GM19328 (cell line): ENCODE data around the gene PPP4R3B.
"Not testable (repeated sequence)": the region's sequence is repeated elsewhere in the genome, so short reads cannot be mapped to it uniquely, and the experiment has no call there.

Experiments used
- ATAC-seq: cut with Tn5 transposase; IDR thresholded peaks from one replicate; pipeline ENCODE4 v1.9.1; 2021; ENCODE audit warnings: mild to moderate bottlenecking, moderate library complexity; ENCODE audit not compliant: unreplicated experiment

PPP4R3B gene

DNA sequence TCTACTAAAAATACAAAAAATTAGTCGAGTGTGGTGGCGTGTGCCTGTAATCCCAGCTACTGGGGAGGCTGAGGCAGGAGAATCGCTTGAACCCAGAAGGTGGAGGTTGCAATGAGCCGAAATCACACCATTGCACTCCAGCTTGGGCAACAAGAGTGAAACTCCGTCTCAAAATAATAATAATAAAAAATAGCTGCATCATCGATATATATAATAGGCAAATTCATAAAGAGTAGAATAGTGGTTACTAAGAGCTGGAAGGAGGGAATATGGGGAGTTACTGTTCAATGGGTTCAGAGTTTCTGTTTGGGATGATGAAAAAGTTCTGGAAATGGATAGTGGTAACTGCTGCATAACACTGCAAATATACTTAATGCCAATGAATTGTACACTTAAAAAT, 20.6 kb downstream of the PPP4R3B start:
- ATAC-seq: not testable (repeated sequence)

DNA sequence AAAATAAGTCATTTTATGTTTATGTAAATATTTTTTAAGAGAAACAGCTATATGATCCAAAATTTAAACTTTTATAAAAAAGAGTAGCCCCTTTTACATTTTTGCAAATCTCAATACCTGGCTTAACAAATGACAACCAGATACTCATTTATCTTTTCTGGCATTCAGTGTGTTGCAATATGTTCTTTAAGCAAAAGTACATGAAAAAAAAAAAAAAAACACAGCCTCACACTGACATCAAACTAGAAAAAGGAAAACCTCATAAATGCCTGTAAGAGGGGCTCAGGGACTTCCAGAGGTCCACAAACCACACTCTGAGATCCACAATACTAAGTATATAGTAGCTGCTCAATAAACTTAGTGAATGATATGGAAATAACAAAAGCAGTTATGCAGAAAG, 21.9 kb downstream of the PPP4R3B start:
- ATAC-seq: no peak

DNA sequence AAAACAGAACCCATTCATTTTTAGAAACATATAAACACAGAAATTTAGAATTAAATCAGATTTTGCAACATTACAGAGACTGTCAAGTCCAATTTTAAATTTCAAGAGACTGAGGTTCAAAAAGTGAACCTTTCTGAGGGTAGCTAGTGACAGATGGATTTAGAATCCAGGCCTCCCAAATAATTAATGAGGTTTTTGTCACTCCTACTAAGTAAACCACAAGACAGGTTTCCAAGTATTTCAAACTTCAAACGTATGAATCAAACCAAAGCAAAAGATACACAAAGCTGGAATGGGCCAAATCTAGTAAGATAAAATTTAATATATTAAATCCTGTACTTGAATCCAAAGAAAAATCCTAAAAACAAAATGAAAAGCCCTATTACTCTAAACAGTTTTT, 25.3 kb downstream of the PPP4R3B start:
- no peak for ATAC-seq

DNA sequence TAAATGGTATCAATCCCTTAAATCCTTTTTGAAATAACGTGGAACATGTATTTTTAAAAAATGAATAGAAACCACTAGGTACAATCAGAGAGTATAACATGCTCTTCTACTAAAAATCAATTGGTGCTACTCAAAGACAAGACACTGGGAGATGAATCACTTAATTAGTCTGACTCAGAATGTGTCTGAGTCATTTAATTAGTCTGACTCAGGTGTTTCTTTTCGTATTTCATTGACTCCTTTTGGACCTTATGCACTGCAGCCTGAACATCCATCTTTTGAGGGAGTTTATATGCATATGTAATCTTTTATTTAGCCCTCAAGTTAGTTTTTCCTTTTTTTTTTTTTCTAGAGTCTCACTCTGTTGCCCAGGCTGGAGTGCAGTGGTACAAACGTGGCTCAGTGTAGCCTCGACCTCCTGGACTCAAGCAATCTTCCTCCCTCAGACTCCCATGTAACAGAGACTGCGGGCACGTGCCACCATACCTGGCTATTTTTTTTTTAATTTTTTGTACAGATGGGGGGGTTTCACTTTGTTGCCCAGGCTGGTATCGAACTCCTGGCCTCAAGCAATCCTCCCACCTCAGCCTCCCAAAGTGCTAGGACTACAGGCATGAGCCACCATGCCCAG, 26.5 kb downstream of the PPP4R3B start:
- ATAC-seq: no peak

DNA sequence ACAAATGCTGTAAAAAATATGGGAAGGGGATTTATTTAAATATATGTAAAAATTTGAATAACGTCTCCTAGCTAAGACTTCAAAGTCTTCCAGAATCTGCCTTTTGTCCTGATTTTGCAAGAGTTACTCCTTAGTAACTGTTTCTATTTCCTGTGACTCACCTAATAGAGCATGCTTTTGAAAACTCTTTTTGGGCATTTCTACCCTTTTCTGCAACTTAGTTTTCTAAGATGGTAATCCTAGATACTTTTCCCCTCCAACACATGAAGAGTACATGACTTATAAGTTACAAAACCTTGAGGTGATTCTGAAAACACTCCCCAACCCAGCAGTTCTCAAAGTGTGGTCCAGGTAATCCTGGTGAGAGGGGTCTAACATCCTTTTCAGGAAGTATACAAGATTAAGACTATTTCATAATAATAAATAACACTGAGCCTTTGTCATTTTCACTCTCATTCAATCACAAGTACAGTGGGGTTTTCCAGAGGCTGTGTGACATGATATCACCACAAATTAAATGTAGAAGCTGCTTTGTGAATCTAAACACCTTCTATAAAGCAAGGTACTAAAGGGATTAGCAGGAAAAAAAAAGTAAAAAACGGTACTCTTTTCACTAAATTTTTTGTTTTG, 31.9 kb downstream of the PPP4R3B start:
- ATAC-seq: no peak

DNA sequence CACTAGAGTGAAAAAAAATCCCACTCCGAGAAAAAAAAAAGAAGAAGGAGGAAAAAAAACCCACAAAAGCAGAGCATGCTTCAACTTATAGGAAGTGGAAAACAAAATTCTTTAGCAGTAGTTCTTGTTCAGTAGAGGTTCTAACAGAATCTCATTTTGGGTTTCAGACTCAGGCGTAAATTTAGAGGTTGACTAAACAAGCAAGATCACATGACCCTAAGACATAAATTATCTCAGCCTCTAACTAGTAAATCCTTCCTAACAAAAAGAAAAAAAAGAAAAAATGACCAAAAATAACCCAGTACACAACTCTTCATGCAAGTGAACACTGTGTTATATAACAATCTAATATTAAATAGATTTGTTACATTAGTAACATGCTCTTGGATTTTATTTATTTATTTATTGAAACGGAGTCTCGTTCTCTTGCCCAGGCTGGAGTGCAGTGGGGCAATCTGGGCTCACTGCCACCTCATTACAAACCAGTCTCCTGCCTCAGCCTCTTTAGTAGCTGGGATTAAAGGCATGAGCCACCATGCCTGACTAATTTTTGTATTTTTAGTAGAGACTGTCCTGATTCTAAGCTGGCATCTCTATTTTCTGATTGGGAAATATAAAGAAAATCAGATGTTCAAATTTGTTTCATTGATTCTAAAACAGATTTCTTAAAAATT, 35.4 kb downstream of the PPP4R3B start:
- no peak for ATAC-seq

DNA sequence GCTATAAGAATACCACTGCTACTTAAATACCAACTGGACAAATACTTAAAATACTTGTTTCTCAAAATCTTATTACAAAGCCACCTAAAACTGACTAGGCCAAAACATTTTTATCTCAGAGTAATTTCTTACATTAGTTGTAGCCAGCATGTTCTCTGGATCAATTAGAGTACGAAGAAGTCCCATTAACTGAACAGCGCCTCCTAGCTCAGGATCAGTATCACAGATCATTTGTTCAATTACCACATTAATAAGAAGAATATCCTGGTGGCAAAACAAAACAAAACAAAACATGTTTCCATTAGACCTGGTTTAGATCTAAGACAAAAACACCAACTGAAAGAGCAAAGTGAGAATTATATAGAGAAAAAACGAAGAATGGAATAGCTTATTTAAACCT, 36.0 kb downstream of the PPP4R3B start:
- no peak for ATAC-seq

DNA sequence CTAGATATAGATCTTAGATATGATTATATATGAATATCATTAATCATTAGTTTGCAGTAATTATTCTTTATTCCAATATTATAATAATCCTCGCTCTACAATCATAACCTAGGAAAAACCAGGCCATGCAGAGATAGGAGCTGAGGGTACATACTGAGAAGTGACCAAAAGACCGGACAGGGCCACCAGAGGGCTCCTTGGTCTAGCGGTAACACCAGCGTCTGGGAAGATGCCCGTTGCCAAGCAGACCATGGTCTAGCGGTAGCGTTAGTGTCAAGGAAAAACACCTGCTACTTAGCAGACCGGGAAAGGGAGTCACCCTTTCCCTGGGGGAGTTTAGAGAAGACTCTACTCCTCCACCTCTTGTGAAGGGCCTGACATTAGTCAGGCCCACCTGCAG, 48.4 kb downstream of the PPP4R3B start:
- ATAC-seq: not testable (repeated sequence)

DNA sequence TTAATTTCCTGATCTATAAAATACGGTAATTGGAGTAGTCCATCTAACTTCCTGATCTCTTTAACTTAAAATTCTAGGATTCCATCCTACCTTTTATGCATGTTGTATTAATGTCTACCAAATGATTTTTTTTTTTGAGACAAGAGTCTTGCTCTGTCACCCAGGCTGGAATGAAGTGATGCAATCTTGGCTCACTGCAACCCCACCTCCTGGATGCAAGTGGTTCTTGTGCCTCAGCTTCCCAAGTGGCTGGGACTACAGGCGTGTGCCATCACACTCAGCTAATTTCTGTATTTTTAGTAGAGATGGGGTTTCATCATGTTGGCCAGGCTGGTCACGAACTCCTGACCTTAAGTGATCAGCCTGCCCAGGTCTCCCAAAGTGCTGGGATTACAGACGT, 50.1 kb downstream of the PPP4R3B start:
- ATAC-seq: no peak

DNA sequence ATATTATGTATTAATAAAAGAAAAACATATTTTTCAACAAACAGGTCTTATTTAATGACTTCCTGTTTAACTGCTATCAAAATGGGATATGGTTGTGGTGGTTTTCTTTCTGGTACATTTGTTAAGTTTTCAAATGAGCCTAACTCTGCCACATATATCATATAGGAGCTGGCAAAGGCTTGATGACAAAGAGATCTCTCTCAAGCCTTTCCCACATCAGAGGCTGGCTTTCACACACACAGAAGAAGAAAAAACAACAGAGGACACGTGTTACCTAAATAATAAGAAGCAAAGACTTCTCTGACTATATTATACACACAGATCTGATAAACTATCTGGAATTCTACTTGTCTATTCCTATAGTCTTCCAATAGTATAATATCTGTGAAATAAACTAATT, 51.8 kb downstream of the PPP4R3B start:
- ATAC-seq: no peak

DNA sequence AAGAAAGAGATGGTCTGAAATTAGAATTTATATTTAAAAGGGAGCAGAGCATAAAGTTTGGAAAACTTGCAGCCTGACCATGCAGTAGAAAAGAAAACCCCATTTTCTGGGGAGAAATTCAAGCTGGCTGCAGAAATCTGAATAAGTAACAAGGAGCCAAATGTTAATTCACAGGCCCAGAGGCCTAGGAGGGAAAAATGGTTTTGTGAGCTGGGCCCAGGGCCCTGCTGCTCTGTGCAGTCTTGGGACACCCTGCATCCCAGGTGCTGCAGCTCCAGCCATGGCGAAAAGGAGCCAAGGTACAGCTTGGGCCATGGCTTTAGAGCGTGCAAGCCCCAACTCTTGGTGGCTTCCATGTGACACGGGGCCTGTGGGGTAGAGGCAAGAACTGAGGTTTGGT, 56.6 kb downstream of the PPP4R3B start:
- ATAC-seq: no peak

DNA sequence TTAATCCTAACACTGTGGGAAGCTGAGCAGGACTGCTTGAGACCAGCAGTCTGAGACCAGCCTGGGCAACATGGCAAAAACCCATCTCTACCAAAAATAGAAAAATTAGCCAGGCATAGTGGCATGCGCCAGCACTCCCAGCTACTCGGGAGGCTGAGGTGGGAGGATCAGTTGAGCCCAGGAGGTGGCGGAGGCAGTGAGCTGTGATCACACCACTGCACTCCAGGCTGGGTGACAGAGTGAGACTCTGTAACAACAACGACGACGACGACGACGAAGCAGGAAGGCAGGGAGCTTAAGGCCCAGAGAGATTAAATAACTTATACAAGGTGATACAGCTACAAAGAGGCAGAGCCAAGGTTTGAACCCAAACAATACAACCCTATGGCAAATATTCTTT, 60.6 kb downstream of the PPP4R3B start:
- no peak for ATAC-seq

DNA sequence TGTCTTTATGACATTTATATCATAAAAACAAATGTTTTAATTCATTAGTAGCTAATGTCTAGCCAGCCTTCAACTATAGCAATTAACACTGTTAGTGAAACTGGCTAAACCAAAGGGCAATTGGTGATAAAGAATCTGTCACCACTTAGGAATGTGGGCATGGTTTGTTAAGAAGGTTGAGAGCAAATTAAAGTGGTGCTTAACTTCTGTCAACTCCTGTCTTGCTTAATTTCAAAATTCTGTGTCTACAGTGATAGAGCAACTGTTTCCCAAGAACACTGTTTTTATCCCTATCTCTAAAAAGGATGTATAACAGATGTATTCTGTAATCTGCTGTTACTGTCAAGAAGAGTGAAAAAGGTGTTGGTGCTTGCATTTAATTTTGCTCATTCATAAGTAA, 61.4 kb downstream of the PPP4R3B start:
- ATAC-seq: no peak

DNA sequence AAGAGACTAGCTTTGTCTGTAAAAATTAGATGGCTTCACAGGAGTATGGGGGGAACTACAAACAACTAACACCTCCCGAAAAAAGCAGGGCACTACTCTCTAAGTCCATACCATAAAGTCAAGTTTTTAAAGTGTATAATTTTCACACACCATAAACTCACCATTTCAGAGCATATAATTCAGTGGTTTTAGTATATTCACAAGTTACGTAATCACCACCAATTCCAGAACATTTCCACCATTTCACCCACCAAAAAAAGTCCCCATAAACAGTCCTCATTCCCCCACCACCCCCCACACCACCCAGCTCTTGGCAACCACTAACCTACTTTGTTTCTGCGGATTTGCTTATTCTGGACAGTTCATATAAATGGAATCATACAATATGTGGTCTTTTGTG, 64.1 kb downstream of the PPP4R3B start:
- no peak for ATAC-seq

DNA sequence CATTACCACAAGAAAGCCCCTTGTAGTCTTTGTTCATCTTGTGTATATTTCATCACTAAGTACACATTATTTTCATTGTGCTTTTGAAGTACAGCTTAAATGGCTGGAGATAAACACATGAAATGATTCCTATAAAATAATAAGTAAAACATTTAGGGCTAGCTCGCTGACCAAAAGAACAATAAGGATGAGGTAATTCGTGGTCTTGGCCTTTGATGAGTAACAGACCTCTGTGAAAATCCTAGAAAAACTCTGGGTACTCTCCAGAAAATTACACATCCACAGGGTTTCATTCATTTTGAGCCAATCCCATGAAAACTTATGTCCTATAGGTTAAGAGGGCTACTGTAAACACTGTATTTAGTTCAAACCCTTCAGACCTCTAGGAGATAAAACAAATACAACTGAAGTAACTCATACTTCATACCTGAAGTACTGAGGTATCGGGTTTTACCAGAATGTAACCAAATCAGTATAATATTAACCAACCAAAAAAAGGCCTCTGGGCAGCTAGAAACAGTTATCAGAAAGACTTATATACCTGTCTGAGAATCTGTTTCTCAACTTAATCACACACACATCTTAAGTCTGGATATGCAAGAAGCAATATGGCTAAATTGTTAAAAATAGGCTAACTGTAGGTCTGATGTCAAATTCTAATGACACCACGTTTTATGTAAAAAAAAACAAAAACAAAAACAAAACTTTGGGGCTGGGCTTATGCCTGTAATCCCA, 66.9 kb downstream of the PPP4R3B start:
- ATAC-seq: no peak

DNA sequence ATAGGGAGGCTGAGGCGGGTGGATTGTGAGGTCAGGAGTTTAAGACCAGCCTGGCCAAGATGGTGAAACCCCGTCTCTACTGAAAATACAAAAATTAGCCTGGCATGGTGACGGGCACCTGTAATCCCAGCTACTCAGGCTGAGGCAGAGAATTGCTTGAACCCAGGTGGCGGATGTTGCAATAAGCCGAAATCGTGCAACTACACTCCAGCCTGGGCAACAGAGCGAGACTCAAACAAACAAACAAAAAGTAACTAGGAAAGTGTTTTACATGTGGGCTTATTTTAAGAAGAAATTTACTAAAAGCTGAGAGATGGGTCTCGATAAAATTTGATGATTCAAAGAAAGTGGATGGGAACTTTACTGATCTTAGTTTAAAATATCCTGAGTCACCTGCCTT, 69.7 kb downstream of the PPP4R3B start:
- not testable (repeated sequence) for ATAC-seq

DNA sequence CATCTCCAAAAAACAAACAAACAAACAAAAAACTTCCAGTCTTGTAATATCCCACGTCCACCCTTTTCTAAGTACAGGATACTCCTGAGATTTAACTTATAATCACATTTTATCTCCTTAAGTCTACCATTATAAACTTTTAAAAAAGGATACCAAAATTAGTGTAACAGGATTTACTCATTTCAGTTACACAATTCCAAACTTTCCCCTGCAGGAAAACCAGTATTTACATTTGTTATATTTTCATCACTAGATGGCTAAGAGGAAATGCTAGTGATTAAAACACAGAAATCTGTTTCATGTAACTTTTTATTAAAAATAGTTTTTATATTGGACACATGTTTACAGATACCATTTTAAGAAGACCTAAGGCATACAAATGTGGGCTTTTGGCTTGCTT, 70.4 kb downstream of the PPP4R3B start:
- ATAC-seq: no peak

DNA sequence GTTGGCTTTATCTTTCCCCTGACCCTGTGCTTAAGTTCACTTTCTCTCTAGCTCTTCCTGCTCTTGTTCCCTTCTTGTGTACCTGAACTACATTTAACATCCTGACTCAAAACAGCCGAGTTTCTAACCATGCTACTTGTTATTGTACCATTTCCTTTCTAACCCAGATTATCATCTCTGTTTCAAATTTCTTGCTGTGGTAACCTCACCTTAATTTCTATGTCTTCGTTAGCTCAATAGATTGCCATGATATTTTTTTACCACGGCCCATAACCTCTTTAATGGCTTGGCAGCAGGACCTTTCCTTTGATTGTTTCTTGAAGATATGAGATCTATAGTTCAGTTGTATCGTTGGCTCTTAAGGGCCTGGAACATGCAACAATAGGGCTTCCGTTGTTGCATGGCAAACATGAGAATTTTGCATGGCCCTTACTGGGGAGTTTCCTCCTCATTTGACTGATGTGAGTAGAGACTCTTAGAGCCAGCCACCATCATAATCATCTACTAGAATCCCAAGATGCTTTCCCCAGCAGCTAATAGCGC, 86.8 kb downstream of the PPP4R3B start:
- ATAC-seq: no peak

DNA sequence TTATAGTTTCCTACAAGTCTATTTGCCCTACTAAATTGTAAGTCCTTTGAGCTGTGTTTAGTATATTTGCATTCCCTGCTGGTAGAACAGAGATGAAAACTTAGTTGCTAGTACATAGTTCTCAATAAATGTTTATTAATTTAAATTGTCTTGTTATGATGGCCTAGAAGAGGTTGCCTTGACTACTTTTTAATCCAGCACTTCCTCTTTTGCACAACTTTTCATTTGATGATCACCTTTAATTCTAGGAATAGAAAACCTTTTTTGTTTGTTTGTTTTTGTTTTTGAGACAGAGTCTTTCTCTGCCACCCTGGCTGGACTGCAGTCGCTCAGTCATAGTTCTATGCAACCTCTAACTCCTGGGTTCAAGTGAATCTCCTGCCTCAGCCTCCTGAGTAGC, 91.2 kb downstream of the PPP4R3B start:
- no peak for ATAC-seq

DNA sequence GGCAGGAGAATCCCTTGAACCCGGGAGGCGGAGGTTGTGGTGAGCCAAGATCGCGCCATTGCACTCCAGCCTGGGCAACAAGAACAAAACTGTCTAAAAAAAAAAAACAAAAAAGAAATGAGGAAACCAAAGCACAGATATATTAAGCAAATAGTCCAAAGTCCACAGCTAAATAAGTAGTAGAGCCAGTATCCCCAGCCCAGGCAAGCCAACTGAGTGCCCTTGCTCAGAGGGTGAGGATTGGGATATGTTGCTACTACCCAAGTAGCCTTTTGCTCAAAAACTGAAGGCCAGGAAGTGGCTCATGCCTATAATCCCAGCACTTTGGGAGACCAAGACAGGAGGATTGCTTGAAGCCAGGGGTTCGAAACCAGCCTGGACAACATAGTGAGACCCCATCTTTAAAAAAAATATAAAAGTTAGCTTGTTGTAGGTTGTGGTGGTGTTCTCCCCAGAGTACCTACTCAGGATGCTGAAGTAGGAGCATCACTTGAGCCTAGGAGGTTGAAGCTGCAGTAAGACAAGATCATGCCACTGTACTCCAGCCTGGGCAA, 92.5 kb downstream of the PPP4R3B start:
- ATAC-seq: no peak
